Measurements from ENCODE around the gene DMC1. TPM values are rescaled to one million over a fixed set of nuclear protein-coding genes. Genes with fewer than 3 reads are reported as not detected.

Gene DMC1
- total RNA-seq, 4 donors from 2014 or later, result 2.1 to 10.8 (median 4.5) TPM

DNA sequence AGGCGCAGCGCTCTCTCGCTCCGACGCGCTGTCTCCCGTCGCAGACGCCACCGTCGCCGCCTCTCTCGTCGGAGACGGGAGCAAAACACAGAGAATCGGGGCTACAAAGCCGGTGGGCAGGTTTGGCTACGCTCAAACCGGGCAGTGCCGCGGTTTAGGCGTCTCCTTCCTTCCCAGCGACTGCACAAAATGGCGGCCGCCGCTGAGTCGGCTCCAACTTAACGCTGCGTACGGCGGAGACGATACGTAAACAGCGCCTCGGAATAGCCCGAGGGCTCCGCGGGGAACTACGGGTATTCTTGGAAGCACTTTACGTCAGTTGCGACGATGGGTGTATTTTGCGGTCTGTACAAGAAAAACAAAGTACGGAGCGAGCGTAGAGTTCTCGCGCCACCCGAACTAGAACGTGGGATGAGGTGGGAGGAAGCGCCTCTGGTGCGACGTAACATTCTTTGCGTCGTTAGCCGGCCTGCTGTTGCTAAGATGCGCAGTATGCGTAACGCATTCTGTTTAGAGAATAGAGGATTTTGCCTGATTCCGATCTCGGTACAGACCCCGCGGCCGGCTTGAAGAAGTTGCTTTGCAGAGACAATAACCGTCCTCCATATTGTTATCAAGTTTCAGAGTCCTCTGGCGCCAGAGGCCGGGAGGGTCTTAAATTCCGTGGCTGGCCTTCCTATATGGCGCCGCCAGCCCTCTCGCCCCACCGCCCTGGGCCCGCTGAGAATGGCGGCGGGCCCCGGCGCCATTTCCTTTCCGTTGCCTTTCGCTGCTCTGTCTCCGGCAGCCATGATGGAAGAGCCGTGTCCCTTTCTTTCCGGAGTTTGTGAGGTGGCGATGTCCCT lies 63.6 kb downstream of the DMC1 start, which contains the start of gene DDX17:
Gene DDX17 (minus strand): TSS at position 194 of the 845 bp plus-strand sequence.
- no peaks in the 10 kb centered on the region for H3K9me3 ChIP-seq
- DNase-seq (ENCODE audit: low spot score in 2 of 2), result peak; percentile 88 to 96
- H3K4me3 ChIP-seq, result peak within 1 kb of the TSS; percentile 78 to 96 (median 88)
- H3K4me1 ChIP-seq, result peaks cover 0 to 62% (median 37%) of the 10 kb centered on the region in 4 donors
- H3K36me3 ChIP-seq, result peaks cover 0 to 9% (median 0%) of the 10 kb centered on the region in 3 donors
- TF ChIP-seq POLR2A (IDR thresholded peaks at IDR 0.05) (peak; percentile 71 to 75), EP300 (IDR thresholded peaks at IDR 0.05) (peak; percentile 39 to 95)
- TF ChIP-seq, protein P1, sequence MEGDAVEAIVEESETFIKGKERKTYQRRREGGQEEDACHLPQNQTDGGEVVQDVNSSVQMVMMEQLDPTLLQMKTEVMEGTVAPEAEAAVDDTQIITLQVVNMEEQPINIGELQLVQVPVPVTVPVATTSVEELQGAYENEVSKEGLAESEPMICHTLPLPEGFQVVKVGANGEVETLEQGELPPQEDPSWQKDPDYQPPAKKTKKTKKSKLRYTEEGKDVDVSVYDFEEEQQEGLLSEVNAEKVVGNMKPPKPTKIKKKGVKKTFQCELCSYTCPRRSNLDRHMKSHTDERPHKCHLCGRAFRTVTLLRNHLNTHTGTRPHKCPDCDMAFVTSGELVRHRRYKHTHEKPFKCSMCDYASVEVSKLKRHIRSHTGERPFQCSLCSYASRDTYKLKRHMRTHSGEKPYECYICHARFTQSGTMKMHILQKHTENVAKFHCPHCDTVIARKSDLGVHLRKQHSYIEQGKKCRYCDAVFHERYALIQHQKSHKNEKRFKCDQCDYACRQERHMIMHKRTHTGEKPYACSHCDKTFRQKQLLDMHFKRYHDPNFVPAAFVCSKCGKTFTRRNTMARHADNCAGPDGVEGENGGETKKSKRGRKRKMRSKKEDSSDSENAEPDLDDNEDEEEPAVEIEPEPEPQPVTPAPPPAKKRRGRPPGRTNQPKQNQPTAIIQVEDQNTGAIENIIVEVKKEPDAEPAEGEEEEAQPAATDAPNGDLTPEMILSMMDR (IDR thresholded peaks at IDR 0.05), result peak in 4 of 5 experiments; percentile 10 to 62 (median 40)
- WGBS, 2 donors, result 0 to 1% methylated on average over 82 of the region's 83 CpGs
- peak within 1 kb of the TSS; percentile 99 to 100 (median 100) for H3K27ac ChIP-seq
- no peaks in the 10 kb centered on the region for H3K27me3 ChIP-seq

DNA sequence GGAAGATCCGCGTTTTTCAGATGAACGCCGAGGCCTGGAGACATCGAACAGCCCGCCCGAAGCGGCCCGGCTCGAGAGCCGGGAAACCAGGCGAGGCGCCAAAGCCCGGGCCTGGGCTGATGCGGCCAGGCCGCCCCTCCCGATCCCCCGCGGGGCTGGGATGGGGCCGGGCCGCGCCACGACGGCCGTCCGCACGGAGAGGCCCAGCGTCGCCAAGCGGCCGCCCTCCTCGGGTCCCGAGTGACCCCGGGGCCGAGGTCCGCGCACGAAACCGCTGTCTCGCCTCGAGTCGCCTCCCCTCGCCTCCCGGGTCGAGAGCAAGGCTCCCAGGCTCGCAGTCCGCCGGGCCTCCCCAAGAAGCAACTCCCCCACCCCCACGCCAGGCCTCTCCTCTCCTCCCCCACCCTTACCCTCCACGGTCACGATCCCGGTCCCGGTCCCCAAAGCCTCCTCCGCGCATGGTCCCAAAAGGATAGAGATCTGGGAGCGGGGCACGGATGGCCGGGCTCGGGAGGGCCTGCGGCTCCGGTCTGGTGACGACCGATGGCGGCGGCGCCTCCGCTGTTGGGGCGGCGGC lies 64.4 kb downstream of the DMC1 start:
- H3K27ac ChIP-seq, result peak overlapping the region; percentile 99 to 100 (median 100)
- WGBS, 2 donors, result 0% methylated on average over 13 to 33 of the region's 69 CpGs
- H3K4me1 ChIP-seq, result peaks cover 0 to 67% (median 38%) of the 10 kb centered on the region in 4 donors
- peak overlapping the region; percentile 78 to 96 (median 88) for H3K4me3 ChIP-seq
- DNase-seq (ENCODE audit: low spot score in 2 of 2), result peak; percentile 65 to 69
- no peaks in the 10 kb centered on the region for H3K27me3 ChIP-seq
- TF ChIP-seq EP300 (IDR thresholded peaks at IDR 0.05) (no peak), POLR2A (IDR thresholded peaks at IDR 0.05) (peak; percentile 42 to 45)
- TF ChIP-seq, protein P1 (IDR thresholded peaks at IDR 0.05), result no peak
- peaks cover 0 to 10% (median 0%) of the 10 kb centered on the region in 3 donors for H3K36me3 ChIP-seq
- no peaks in the 10 kb centered on the region for H3K9me3 ChIP-seq

DNA sequence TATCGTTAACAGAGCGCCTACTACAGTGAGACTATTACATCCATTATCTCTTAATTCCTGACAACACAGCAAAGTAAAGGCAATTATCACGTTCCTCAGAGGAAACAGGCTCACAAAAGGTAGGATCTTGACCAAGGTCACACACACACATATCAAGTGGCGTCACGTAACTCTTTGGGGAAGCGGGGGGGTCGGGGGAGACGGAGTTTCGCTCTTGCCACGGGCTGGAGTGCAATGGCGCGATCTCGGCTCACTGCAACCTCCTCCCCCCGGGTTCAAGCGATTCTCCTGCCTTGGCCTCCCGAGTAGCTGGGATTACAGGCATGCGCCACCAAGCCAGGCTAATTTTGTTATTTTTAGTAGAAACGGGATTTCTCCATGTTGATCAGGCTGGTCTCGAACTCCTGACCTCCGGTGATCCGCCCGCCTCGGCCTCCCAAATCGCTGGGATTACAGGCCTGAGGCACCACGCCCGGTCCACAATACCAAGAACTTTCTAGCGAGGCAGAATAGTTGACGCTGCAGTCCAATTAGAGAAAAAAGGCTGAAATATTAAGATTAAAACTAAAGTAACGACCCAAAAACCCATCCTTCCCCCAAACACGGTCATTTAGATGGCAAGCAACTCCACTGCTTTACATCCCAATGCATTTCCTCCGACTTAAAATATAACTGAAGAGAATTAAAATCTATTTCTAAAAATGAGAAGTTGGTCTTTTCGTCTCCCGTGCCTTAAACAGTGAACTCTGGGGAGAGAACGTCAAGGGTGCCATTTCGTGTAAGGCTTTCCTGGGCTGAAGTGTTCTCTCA lies 65.0 kb downstream of the DMC1 start:
- Histone ChIP-seq H3K36me3 (peaks cover 0 to 17% (median 0%) of the 10 kb centered on the region in 3 donors), H3K27me3 (no peaks in the 10 kb centered on the region), H3K9me3 (no peaks in the 10 kb centered on the region), H3K4me1 (peaks cover 0 to 72% (median 38%) of the 10 kb centered on the region in 4 donors), H3K4me3 (peak overlapping the region; percentile 78 to 96 (median 88)), H3K27ac (peak overlapping the region; percentile 99 to 100 (median 100))
- peak in 1 of 2 donors; percentile 47 for DNase-seq (ENCODE audit: low spot score in 2 of 2)
- 2% methylated on average over 35 of the region's 35 CpGs for WGBS, 2 donors
- TF ChIP-seq, protein P1 (IDR thresholded peaks at IDR 0.05), result no peak
- TF ChIP-seq EP300 (IDR thresholded peaks at IDR 0.05), result peak in 1 of 2 donors; percentile 12
- TF ChIP-seq POLR2A (IDR thresholded peaks at IDR 0.05), result peak in 1 of 2 donors; percentile 13

DNA sequence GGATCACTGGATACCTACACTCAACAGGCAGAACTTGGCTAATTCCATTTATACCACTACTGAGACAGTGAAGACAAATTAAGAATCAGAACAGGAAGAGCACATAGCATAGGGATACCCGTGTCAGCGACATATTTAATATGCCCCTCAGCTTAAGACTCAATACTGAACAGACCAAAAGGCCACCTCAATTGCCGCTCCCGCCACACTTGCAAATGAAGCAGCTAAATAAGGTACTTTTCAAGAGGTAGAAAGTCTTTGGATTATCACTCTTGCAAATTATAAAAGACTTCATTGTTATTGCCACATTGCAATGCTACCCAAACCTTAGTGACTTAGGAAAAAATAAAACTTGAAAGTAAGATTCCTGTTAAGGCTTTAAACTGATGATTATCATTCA lies 67.0 kb downstream of the DMC1 start:
- TF ChIP-seq EP300 (IDR thresholded peaks at IDR 0.05) (no peak), POLR2A (IDR thresholded peaks at IDR 0.05) (no peak)
- TF ChIP-seq, protein P1 (IDR thresholded peaks at IDR 0.05), result no peak
- Histone ChIP-seq H3K4me1 (peaks cover 0 to 75% (median 36%) of the 10 kb centered on the region in 4 donors), H3K4me3 (peak overlapping the region in 2 of 4 donors; percentile 88 to 89), H3K27ac (peak overlapping the region in 2 of 4 donors; percentile 99 to 100), H3K36me3 (peaks cover 6 to 36% (median 13%) of the 10 kb centered on the region in 3 donors), H3K27me3 (no peaks in the 10 kb centered on the region), H3K9me3 (no peaks in the 10 kb centered on the region)
- WGBS, 2 donors, result 15 to 21% methylated on average over 4 of the region's 4 CpGs
- no peak for DNase-seq (ENCODE audit: low spot score in 2 of 2)

Data from tibial nerve (tissue), 4 donors.